SJCRH30 (cell line): ENCODE measurements around the gene KARS1. TPM values are rescaled to one million over a fixed set of nuclear protein-coding genes. Genes with fewer than 3 reads are reported as not detected.
A peak's percentile ranks its signal among the peaks of the same experiment; 100 is the strongest.

Experiments used
- DNase-seq, 2 experiments: peaks; one replicate each; pipeline ENCODE4 v3.0.0-alpha.2; 2015 to 2020
- H3K27ac ChIP-seq: fragments of 250-450 bp; sonication (Bioruptor Pico); 2 replicates; pipeline ENCODE4 v1.5.1; 2020; ENCODE audit warnings: mild to moderate bottlenecking, moderate library complexity
- H3K27me3 ChIP-seq: fragments of 250-450 bp; sonication (Bioruptor Pico); 2 replicates; pipeline ENCODE4 v1.5.1; 2020; ENCODE audit warnings: mild to moderate bottlenecking, moderate library complexity
- H3K36me3 ChIP-seq: fragments of 250-450 bp; sonication (Bioruptor Pico); 2 replicates; pipeline ENCODE4 v1.5.1; 2020; ENCODE audit warnings: mild to moderate bottlenecking, moderate library complexity
- H3K4me1 ChIP-seq: fragments of 250-450 bp; sonication (Bioruptor Pico); 2 replicates; pipeline ENCODE4 v1.5.1; 2020; ENCODE audit warnings: mild to moderate bottlenecking, moderate library complexity
- H3K4me3 ChIP-seq: fragments of 250-450 bp; sonication (Bioruptor Pico); 2 replicates; pipeline ENCODE4 v1.5.1; 2020; ENCODE audit warnings: mild to moderate bottlenecking, moderate library complexity
- H3K9me3 ChIP-seq: fragments of 250-450 bp; sonication (Bioruptor Pico); replicated peaks from 2 replicates; pipeline ENCODE4 v1.5.1; 2020; ENCODE audit warnings: mild to moderate bottlenecking, moderate library complexity
- total RNA-seq: library from RNA; depleted of rRNA; stranded (reverse); fragments of >200 nt; shearing (Covaris generic); gene quantifications from 2 replicates; pipeline ENCODE4 v1.2.3, GENCODE V29; 2014

The KARS1 gene
- total RNA-seq, 1 experiment from 2014 or later, result 151 TPM

DNA sequence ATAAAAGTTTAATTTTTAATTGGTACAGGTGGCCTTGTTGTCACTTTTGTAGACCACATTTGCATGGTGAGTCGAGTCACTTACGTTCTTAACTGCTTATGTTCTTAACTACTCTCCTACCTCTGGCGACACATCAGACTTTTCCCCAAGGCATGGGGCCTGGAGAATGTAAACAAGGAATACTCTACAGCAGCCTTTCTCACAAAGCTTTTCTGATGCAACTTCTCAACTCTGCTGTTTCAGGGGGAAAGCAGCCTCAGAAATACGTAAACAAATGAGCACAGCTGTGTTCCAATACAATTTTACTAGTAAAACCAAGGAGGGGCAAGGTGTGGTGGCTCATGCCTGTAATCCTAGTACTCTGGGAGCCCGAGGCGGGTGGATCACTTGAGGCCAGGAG, 6.9 kb downstream of the KARS1 start:
- Histone ChIP-seq H3K9me3 (no peaks in the 10 kb centered on the region), H3K4me3 (no peak overlapping the region), H3K27ac (no peak overlapping the region), H3K36me3 (peaks cover 37% of the 10 kb centered on the region), H3K27me3 (no peaks in the 10 kb centered on the region), H3K4me1 (no peaks in the 10 kb centered on the region)
- no peak for DNase-seq

DNA sequence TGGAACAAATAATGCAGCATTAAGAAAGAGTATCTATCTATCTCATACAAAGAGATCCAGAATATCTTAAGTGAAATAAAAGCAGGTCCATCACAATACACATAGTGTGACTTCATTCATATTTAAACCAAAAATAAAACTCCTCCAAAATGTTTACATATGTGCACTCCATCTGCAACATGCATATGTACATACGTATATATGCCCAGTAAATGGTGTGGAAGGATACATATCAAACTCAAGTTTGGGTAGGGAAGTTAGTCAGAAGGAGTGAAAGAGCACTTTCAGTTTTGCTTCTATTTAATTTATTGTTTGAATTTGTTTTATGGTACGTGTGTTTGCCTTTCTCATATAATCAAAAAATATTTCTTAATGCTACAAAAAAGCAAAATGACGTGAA, 12.4 kb downstream of the KARS1 start:
- Histone ChIP-seq H3K36me3 (peaks cover 47% of the 10 kb centered on the region; the same call in 1 of the 2 replicates), H3K9me3 (no peaks in the 10 kb centered on the region), H3K4me1 (no peaks in the 10 kb centered on the region), H3K27me3 (no peaks in the 10 kb centered on the region), H3K4me3 (no peak overlapping the region), H3K27ac (no peak overlapping the region)
- DNase-seq, result no peak

DNA sequence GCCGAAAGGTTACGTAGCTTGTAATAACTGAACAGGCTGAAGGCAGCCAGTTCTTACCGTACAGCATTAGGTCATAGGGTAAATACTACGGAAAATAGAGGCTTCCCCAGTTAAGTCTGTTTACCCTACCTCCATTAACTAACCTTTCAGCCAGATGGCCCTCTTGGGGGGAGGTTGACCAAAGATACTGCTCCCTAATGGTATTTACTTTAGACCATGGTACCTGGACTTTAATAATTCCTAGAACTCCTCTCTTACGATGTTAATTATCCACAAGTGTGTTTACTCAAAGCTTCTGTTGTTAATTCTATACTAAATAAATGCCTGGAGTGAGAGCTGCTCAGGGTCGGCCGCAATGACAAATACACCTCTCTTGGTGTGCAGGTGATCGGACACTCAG, 14.6 kb downstream of the KARS1 start:
- DNase-seq, result no peak
- H3K27me3 ChIP-seq, result no peaks in the 10 kb centered on the region

DNA sequence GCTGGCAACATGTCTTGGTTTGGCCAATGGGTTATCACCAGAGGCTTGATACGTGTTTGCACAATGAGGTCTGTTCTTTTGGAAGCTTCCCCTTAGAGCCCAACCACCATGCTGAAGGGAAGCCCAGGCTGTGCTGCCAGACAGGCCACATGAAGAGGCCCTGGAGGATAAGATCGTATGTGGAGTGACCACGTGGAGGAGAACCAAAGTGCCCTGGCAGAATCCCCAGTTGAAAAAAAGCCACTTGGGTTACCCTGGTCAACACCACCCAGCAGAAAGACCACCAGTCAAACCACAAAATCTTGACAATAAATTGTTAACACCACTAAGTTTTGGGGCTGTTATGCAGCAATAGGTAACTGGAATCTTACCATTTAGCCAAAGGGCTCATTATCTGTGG, 17.4 kb downstream of the KARS1 start:
- H3K27ac ChIP-seq, result no peak overlapping the region
- no peak for DNase-seq
- H3K36me3 ChIP-seq, result peaks cover 51% of the 10 kb centered on the region
- no peaks in the 10 kb centered on the region for H3K27me3 ChIP-seq
- H3K4me1 ChIP-seq, result no peaks in the 10 kb centered on the region
- H3K9me3 ChIP-seq, result no peaks in the 10 kb centered on the region
- no peak overlapping the region for H3K4me3 ChIP-seq

More for the DNA sequence above, 14.6 kb downstream of the KARS1 start:
- Histone ChIP-seq H3K4me1 (no peaks in the 10 kb centered on the region), H3K36me3 (peaks cover 54% of the 10 kb centered on the region), H3K9me3 (no peaks in the 10 kb centered on the region), H3K27ac (no peak overlapping the region), H3K4me3 (no peak overlapping the region)

DNA sequence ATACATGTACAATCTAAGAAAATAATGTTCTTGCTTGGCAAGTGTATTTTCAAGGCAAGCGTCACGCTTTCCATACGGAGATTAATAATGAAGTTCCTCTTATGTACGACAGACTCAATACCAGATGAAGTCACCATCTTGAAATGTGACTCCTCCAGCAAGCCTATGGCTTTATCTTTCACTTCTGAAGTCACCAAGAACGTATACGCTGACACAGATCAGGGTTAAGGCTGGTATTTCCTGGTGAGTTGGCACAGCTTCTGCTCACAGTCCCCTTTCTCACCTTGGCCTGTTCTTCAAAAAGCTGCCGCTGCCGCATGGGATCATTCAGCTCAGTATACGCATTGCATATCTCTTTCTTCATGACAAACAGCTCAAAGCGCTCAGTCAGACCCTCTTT, 18.3 kb downstream of the KARS1 start:
- H3K27me3 ChIP-seq, result no peaks in the 10 kb centered on the region
- no peak overlapping the region for H3K4me3 ChIP-seq
- no peaks in the 10 kb centered on the region for H3K4me1 ChIP-seq
- no peak for DNase-seq
- peaks cover 47% of the 10 kb centered on the region for H3K36me3 ChIP-seq
- no peaks in the 10 kb centered on the region for H3K9me3 ChIP-seq
- no peak overlapping the region for H3K27ac ChIP-seq

DNA sequence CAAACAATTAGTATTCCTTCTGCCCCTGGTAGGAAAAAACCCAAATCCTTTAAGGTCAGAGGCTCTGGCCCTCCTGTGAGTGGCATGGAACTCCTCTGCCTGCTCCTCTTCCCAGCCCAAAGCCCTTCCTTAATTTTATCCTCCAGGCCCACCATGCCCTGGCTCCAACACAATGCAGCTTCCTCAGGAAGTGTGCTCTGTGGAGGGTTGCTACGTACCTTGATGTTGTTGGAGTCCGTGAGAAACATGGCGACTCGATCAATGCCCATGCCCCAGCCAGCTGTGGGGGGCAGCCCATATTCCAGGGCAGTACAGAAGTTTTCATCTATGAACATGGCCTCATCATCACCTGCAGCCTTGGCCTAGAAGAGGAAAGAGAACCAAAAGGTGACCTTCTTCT, 19.1 kb downstream of the KARS1 start:
- Histone ChIP-seq H3K4me3 (no peak overlapping the region), H3K27ac (no peak overlapping the region), H3K27me3 (no peaks in the 10 kb centered on the region), H3K36me3 (peaks cover 44% of the 10 kb centered on the region), H3K9me3 (no peaks in the 10 kb centered on the region), H3K4me1 (no peaks in the 10 kb centered on the region)
- DNase-seq, result no peak

DNA sequence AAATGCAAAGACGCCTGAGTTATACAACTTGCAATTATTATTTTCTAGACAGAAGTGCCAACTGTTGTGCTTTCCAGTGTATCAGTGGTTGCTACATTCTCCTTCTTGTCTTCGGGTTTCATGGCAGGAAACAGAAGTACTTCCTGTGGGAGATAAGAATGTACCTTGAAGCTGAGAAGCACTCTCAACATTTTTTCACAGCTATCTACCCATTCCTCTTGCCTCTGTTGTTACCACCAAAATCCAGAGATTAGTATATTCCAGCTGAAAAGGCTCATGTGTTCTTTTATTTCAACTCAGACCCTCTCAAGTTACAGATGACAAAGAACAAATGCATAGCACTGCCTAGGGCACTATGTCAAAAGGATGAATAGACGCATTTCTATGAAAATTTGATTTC, 19.6 kb downstream of the KARS1 start:
- Histone ChIP-seq H3K27me3 (no peaks in the 10 kb centered on the region), H3K4me1 (no peaks in the 10 kb centered on the region), H3K4me3 (no peak overlapping the region), H3K9me3 (no peaks in the 10 kb centered on the region), H3K27ac (no peak overlapping the region), H3K36me3 (peaks cover 40% of the 10 kb centered on the region)
- no peak for DNase-seq

DNA sequence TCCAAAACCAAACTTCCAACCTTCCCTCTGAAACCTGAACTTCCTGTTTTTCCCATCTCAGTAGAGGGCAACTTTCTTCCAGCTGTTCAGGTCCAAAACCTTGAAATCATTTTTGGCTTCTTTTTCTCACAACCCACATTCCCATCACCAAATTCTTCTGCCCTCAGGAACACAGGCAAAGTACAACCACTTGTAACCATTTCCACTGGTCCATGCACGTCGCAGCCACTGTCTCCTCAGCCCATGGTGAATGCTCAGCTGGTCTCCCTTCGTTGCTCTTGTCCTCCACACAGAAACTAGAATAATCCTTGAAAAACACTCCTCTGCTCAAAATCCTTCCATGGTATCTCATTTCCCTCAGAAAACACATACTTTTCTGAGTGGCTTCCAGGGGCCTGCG, 20.7 kb downstream of the KARS1 start:
- no peak for DNase-seq
- no peaks in the 10 kb centered on the region for H3K27me3 ChIP-seq
- H3K27ac ChIP-seq, result no peak overlapping the region
- H3K36me3 ChIP-seq, result peaks cover 34% of the 10 kb centered on the region
- H3K4me1 ChIP-seq, result no peaks in the 10 kb centered on the region
- no peaks in the 10 kb centered on the region for H3K9me3 ChIP-seq
- no peak overlapping the region for H3K4me3 ChIP-seq

DNA sequence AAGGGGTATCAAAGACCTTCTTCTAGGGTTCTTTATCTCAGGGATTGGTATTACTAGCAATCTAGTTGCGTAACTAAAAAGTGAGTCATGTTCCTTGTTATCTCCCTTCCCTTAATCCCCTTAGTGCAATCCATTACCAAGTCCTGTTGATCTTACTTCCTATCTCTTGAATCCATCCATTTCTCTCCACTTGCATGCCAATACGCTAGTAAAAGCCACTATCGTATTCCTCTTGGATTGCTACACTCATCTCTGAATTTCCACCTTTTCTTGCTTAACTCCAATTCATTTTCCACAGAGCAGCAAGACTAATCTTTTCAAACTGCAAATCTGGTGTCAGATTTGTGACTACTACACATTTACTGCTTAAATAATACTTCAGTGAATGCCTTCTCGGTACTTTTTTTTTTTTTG, 22.5 kb downstream of the KARS1 start:
- H3K36me3 ChIP-seq, result peaks cover 26% of the 10 kb centered on the region
- no peak for DNase-seq
- H3K9me3 ChIP-seq, result no peaks in the 10 kb centered on the region
- H3K27ac ChIP-seq, result no peak overlapping the region
- H3K4me1 ChIP-seq, result no peaks in the 10 kb centered on the region
- no peaks in the 10 kb centered on the region for H3K27me3 ChIP-seq
- no peak overlapping the region for H3K4me3 ChIP-seq

DNA sequence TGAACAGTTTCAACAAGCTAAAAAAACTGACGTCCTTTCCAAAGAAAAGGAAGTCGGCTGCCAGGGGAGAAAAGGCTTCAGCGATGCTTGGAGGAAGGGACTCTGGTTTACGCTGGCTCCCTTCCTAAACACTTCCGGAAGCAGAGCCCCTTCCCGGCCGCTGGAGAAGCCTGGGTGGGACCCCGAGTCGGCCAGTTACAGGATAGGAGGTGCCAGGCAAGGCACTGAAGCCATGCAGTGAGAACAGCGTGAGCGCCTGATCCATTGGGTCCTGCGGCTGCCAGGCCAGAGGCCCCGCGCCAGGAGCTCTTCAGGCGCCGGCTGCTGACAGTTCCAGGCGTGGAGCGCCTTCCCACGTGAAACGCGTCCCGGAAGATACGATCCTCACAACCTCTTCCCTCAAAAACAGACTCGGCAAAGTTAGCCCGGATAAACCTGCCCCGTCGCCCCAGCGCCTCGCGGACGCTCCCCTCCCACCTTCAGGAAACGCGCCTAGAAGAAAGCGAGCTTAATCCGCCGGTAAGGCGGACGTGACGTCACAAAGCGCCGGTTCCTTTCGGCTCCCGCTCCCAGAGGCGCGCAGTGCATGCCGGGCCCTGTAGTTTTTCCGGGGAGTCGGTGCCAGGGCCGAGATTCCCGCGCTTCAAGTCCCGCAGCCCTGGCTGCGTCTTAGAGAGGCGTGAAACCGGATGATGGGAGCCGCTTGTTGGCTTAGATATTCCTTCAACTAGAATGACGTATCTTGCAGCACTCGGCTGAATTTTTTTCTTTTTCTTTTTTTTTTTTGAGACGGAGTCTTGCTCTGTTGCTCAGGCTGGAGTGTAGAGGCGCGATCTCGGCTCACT, 24.5 kb downstream of the KARS1 start, which contains the start of gene ADAT1:
Gene ADAT1 (minus strand): TSS at position 521 of the 845 bp plus-strand sequence. CDS start 2,482 bp downstream, outside the sequence.
- peak within 1 kb of the TSS; percentile 82 for H3K27ac ChIP-seq
- no peaks in the 10 kb centered on the region for H3K4me1 ChIP-seq
- no peaks in the 10 kb centered on the region for H3K27me3 ChIP-seq
- no peaks in the 10 kb centered on the region for H3K9me3 ChIP-seq
- peak within 1 kb of the TSS; percentile 85 for H3K4me3 ChIP-seq
- peaks cover 13% of the 10 kb centered on the region for H3K36me3 ChIP-seq
- peak; percentile 92 to 94 for DNase-seq

DNA sequence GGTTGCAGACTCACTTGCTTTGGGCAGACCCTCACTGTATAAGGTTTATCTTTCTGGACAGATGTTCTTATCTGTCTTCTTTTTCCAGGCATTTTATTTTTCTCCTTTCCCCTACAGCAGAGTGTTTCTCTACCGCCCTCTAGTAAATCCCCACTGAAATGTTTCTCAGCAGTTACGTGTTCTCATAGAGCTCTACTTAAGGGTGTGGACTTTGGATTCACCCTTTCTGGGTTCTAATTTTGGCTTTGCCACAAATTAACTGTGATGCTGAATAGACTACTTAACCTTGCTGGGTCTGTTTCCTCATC, 26.3 kb downstream of the KARS1 start:
- H3K27ac ChIP-seq, result no peak overlapping the region
- H3K36me3 ChIP-seq, result peaks cover 5% of the 10 kb centered on the region
- peak in 1 of 2 experiments; percentile 17 for DNase-seq

DNA sequence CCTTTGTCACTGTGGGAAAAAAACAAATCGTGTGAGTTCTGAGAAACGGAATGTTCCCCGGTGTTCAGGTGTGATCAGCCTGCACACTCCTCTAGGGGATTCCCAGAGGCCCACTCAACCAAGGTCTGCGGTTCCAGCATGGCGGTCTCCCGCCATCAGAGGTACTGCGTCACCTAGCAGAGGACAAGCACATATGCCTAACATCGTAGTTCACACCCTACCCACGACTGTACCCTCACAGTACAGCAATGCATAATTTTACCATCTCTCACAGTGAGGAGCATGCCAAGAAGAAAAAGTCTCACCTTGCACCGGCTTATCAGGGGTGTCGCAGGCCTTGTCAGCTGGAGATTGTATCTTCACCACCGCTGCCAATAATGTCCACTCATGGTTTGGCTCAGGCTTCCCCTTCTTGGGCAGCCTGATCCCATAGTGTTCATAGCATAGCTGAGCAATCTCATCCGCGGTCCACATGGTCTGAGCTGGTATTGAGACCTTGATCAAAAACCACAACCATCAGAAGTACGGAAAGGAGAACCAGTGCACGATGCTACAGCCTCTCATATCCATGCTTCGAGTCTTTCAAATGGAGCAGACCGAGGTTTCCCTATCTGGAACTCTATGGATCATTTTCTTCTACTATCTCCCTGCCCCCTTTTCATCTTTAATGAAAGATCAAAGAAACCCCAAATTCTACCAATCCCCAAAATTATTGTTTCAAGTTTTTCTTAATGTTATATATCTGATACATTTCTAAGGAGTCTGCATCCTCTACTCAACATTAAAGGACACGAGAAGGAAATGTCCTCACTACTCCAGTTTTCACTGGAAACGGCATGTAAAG, 26.9 kb downstream of the KARS1 start:
- Histone ChIP-seq H3K27me3 (no peaks in the 10 kb centered on the region), H3K4me1 (no peaks in the 10 kb centered on the region), H3K9me3 (no peaks in the 10 kb centered on the region), H3K4me3 (no peak overlapping the region), H3K36me3 (peaks cover 2% of the 10 kb centered on the region; the same call in 1 of the 2 replicates), H3K27ac (no peak overlapping the region)
- DNase-seq, result no peak

More for the DNA sequence above, 26.3 kb downstream of the KARS1 start:
- H3K27me3 ChIP-seq, result no peaks in the 10 kb centered on the region
- H3K4me1 ChIP-seq, result no peaks in the 10 kb centered on the region
- H3K9me3 ChIP-seq, result no peaks in the 10 kb centered on the region
- no peak overlapping the region for H3K4me3 ChIP-seq

DNA sequence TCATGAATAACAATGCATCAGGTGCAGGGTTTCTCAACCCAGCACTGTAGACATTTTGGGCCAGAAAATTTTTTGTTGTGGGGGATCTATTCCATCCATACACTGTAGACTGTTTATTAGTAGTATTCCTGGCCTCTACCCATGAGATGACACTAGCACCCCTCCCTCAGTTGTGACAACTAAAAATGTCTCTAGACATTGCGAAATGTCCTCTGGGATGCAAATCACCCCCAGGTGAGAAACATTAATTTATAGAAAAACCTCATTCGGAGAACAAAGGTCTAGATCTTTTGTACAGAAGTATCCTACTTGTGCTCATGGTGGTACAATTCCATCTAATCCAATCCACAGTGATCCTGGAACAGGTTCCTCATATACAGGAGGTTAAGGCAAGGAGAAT, 28.7 kb downstream of the KARS1 start:
- H3K36me3 ChIP-seq, result no peaks in the 10 kb centered on the region; the same call in 1 of the 2 replicates
- no peaks in the 10 kb centered on the region for H3K9me3 ChIP-seq
- no peaks in the 10 kb centered on the region for H3K4me1 ChIP-seq
- DNase-seq, result no peak
- no peak overlapping the region for H3K27ac ChIP-seq
- no peaks in the 10 kb centered on the region for H3K27me3 ChIP-seq
- H3K4me3 ChIP-seq, result no peak overlapping the region

DNA sequence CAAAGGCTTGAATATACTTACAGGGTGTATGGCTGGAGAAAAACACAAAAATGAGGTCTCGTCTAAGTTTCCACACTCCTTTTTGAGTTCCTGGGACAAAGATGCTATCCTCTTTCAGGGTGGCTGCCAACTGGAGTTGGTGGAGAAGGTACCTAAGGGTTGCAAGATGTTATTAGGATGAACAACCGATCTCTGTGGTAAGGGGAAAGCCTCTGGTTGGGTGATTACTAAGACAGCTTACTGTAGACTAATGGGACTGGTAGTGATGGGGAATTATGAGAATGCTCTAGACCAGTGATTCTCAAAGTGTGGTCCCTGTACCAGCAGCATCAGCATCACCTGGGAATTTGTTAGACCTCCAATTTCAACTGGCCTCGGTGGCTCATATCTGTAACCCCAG, 30.3 kb downstream of the KARS1 start:
- Histone ChIP-seq H3K27ac (no peak overlapping the region), H3K36me3 (no peaks in the 10 kb centered on the region; the same call in 1 of the 2 replicates), H3K9me3 (no peaks in the 10 kb centered on the region), H3K27me3 (no peaks in the 10 kb centered on the region), H3K4me3 (no peak overlapping the region), H3K4me1 (no peaks in the 10 kb centered on the region)
- no peak for DNase-seq

DNA sequence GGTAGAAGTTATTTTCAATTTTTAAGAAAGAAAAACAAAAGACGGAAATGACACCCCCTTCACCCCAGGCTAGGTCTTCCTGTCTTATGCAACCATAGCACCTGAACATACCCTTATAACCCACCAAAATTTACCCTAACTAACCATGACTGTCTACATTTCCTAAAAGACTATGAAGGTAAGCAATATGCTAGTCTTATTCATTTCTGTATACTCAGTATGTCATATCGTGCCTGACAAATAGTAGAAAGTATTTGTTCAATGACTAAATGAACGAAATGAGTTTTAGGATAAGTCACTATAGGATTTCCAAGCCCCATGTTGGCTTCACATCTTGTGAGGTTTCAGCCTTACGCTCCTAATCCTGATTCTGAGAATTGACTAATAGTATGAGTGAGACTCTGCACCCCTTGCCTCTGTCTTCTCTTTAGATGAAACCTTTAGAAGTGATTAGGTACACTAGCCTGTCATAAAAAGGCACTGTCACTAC, 30.9 kb downstream of the KARS1 start:
- Histone ChIP-seq H3K4me1 (no peaks in the 10 kb centered on the region), H3K9me3 (no peaks in the 10 kb centered on the region), H3K27ac (no peak overlapping the region), H3K4me3 (no peak overlapping the region), H3K27me3 (no peaks in the 10 kb centered on the region), H3K36me3 (no peaks in the 10 kb centered on the region; the same call in 1 of the 2 replicates)
- DNase-seq, result no peak
